ENCODE measurements around the gene NDUFB8.

The NDUFB8 gene

GRCh38 chr10:100531761-100532160 lies 2.1 kb upstream of the NDUFB8 start:
- DNase-seq (ENCODE audit: low spot score), result no peak
- in situ Hi-C loops (cut with MboI; ENCODE audit: low pct_unique_long_range_greater_than_20kb, low sequenced_read_pairs, unreplicated experiment), result no loop called here

GRCh38 chr10:100528921-100529474 lies 673 bp downstream of the NDUFB8 start:
- in situ Hi-C loops (cut with MboI; ENCODE audit: low pct_unique_long_range_greater_than_20kb, low sequenced_read_pairs, unreplicated experiment), result no loop called here
- DNase-seq (ENCODE audit: low spot score), result no peak
- TF ChIP-seq CTCF (IDR thresholded peaks at IDR 0.05; ENCODE audit: extremely low read depth, insufficient read depth, missing control alignments), result no peak

More at GRCh38 chr10:100531761-100532160, 2.1 kb upstream of the NDUFB8 start:
- no peak for TF ChIP-seq CTCF (IDR thresholded peaks at IDR 0.05; ENCODE audit: extremely low read depth, insufficient read depth, missing control alignments)

- no peak for TF ChIP-seq CTCF (IDR thresholded peaks at IDR 0.05; ENCODE audit: extremely low read depth, insufficient read depth, missing control alignments)
- DNase-seq (ENCODE audit: low spot score), result no peak
- in situ Hi-C loops (cut with MboI; ENCODE audit: low pct_unique_long_range_greater_than_20kb, low sequenced_read_pairs, unreplicated experiment), result no loop called here
Measured at GRCh38 chr10:100528123-100528886, 1.4 kb downstream of the NDUFB8 start.

GRCh38 chr10:100524638-100525037 lies 5.0 kb downstream of the NDUFB8 start:
- in situ Hi-C loops (cut with MboI; ENCODE audit: low pct_unique_long_range_greater_than_20kb, low sequenced_read_pairs, unreplicated experiment), result no loop called here
- TF ChIP-seq CTCF (IDR thresholded peaks at IDR 0.05; ENCODE audit: extremely low read depth, insufficient read depth, missing control alignments), result no peak
- DNase-seq (ENCODE audit: low spot score), result no peak

- DNase-seq (ENCODE audit: low spot score), result no peak
- no peak for TF ChIP-seq CTCF (IDR thresholded peaks at IDR 0.05; ENCODE audit: extremely low read depth, insufficient read depth, missing control alignments)
- in situ Hi-C loops (cut with MboI; ENCODE audit: low pct_unique_long_range_greater_than_20kb, low sequenced_read_pairs, unreplicated experiment), result no loop called here
Measured at GRCh38 chr10:100524206-100524605, 5.5 kb downstream of the NDUFB8 start.

GRCh38 chr10:100522945-100523344 lies 6.7 kb downstream of the NDUFB8 start:
- no peak for DNase-seq (ENCODE audit: low spot score)
- in situ Hi-C loops (cut with MboI; ENCODE audit: low pct_unique_long_range_greater_than_20kb, low sequenced_read_pairs, unreplicated experiment), result no loop called here
- TF ChIP-seq CTCF (IDR thresholded peaks at IDR 0.05; ENCODE audit: extremely low read depth, insufficient read depth, missing control alignments), result no peak

All from GM13977 (cell line).